HCT116 (cell line): Measurements from ENCODE around the gene SMIM23.

Experiments used
- CTCF ChIP-seq, 3 experiments: fragments of 200-600 bp in 1 of 3; sonication (generic) in 1 of 3; IDR thresholded peaks in 2 of 3; conservative IDR thresholded peaks in 1 of 3; 2 replicates each; pipeline ENCODE4 v1.5.1; 2012 to 2017; ENCODE audit warnings: low read depth in 2 of 3, low read length in 2 of 3, antibody characterized with exemption in 1 of 3, borderline replicate concordance in 1 of 3, control low read depth in 1 of 3, mild to moderate bottlenecking in 1 of 3, mixed read lengths in 1 of 3, mixed run types in 1 of 3, moderate library complexity in 1 of 3; ENCODE audit not compliant: insufficient read depth in 1 of 3
- POLR2AphosphoS5 ChIP-seq: IDR thresholded peaks from 2 replicates; pipeline ENCODE4 v1.6.1; 2011; ENCODE audit warnings: mild to moderate bottlenecking, low read depth, low read length, moderate library complexity
- RAD21 ChIP-seq: IDR thresholded peaks from 2 replicates; pipeline ENCODE4 v1.6.1; 2012; ENCODE audit warnings: low read depth, mild to moderate bottlenecking
- REST ChIP-seq: IDR thresholded peaks from 2 replicates; pipeline ENCODE4 v1.6.1; 2012; ENCODE audit warnings: low read depth
- SRF ChIP-seq: IDR thresholded peaks from 2 replicates; pipeline ENCODE4 v1.6.1; 2012; ENCODE audit warnings: low read depth
- ZBTB33 ChIP-seq: IDR thresholded peaks from 2 replicates; pipeline ENCODE4 v1.6.1; 2011; ENCODE audit warnings: mild to moderate bottlenecking, low read length, moderate library complexity; ENCODE audit not compliant: insufficient replicate concordance; ENCODE audit errors: extremely low read depth

- TF ChIP-seq CTCF (IDR thresholded peaks at IDR 0.05 in 2 of 3, conservative IDR thresholded peaks at IDR 0.05 in 1 of 3; ENCODE audit: borderline replicate concordance in 1 of 3, insufficient read depth in 1 of 3, low read depth in 2 of 3, low read length in 2 of 3), result no peak
- no peak for TF ChIP-seq RAD21
- no peak for TF ChIP-seq SRF
- TF ChIP-seq POLR2AphosphoS5, result no peak
- TF ChIP-seq REST, result no peak
- no peak for TF ChIP-seq ZBTB33
These were observed 39.4 kb downstream of the SMIM23 start for GRCh38 chr5:171825051-171825450.
